ENCODE results near the gene N4BP3. TPM values are rescaled to one million over a fixed set of nuclear protein-coding genes. Genes with fewer than 3 reads are reported as not detected.
A peak's percentile ranks its signal among the peaks of the same experiment; 100 is the strongest.
"Not testable (repeated sequence)": the region's sequence is repeated elsewhere in the genome, so short reads cannot be mapped to it uniquely, and the experiment has no call there.

The N4BP3 gene
- polyA plus RNA-seq, 1 donor, result 31.8 TPM

DNA sequence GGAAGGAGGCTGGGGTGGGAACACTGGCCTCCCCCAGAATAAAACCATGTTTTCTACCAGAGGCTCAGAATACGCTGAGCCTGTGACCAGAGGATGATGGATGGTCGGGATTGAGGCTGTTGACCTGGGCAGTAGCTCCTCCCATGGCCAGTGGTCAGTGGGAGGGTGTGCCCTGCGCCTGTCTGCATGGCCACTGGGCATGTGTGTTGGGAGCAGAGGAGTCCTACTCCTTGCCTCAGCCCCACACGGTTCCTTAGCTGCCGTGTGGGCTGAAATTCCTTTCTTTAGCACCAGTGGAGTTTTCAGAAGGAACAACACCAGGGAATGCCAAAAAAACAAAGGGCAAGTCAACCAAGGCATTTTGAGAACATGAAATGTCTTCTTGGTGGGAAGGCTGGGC is 9.0 kb downstream of the N4BP3 start:
- DNase-seq, result no peak

DNA sequence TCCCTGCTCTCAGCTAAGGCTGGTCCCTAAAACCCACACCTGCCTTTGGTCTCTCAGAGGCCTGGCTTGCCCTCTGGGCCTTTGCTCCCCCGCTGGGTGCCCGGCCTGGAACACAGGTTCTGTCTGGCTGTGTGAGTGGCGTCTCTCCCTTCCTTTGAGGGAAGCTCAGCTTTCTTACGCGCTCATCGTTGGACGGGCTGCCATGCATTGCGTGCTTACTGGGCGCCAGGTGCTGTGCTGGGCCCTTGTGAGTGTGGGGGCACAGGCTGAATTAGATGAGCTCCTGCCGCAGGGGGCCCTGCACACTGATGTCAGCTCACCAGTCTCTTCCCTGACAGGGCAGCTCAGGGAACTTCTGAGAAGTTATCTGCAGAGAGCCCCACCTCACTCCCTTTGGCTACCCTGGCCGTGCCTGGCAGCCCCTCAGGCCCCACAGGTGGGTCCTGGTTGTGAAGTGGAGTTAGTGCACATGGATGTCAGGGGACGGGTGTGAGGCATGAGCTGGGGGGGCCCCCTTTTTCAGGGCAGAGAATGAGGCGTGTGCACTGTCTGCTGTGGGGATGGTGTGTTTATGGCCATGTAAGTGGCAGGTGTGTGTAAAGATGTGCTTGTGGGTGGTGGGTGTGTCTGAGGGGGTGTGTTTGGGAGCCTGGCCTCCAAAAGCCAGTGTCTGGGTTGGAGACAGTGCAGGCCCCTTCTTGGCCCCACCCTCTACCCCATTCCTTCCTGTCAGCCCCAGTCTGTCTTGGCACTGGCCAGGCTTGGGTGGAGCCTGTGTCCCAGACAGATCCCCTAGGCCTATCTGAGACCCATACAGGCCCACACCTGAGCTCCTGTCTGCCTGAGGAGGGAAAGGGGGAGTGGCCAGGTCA is 10.0 kb downstream of the N4BP3 start:
- DNase-seq, result no peak

DNA sequence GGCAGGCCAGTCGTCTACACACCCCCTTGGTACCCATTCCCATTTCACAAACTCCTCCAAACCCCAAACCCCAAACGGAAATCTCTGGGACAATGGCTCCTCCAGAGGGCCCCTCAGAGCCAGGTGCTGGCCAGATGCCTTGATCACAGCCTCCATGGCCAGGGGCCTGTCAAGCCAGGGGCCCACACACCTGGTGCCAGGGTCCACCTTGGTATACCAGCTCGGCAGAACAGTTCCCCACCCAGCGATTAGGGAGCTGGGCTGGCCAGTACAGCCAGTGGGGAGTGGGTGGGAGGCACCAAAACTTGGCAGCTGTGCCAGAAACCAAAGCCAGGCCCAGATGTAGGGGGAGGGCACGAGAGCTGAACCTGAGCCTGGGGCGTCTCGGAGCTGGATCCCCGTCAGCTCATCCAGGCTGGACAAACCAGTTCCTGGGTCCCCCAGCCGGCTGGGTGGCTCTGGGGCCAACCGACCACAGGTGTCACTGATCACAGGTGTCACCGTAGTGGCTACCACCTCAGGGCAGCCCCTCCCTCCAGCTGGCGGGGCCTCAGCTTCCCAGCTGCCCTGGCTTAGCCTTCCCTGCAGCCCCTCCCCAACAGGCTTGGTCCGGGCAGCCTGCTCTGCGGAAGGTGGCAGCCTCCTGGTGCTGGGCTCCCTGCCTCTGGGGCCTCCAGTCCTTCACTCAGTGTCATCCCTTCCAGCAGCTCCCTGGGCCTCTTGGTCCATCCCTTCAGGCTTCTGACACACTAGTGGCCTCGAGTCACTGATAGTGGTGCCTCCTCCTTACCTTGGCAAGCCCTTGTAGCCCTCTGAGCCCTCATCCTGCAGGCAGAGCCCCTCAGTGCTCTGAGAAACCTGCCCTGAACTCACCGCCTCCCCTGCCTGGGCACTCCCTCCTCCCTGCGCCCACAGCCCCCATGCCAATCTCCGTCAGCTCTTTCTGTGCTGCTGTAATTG is 10.9 kb downstream of the N4BP3 start:
- no peak for DNase-seq

DNA sequence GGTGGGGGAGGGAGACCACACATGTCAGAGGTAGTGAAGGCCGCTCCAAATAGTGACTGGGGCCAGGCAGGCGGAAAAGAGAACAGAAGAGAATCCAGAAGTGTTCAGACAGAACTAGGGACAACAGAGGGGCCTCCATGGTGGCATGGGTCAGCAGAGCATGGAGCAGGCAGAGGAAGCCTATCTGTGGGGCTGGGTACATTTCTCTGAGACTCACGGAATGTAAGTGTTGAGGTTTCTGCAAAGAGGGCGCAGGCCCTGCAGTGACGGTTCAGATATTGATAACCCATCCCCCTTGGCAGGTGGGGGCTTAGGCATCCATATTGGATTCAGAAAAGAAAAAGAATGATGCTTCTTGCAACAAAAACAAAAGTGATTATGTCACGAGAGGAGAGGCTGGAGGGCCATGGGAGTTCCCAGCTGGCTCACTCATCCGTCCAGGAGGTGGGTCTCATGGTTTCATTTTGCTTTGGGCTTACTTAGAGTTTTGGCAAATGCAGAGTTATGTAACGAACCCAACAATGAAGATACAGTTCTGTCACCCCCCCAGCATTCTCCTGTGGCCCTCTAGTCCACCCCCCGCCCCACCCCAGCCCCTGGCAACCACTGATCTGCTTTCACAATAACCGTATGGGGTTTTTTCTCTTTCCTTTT is 12.0 kb downstream of the N4BP3 start:
- DNase-seq, result no peak

DNA sequence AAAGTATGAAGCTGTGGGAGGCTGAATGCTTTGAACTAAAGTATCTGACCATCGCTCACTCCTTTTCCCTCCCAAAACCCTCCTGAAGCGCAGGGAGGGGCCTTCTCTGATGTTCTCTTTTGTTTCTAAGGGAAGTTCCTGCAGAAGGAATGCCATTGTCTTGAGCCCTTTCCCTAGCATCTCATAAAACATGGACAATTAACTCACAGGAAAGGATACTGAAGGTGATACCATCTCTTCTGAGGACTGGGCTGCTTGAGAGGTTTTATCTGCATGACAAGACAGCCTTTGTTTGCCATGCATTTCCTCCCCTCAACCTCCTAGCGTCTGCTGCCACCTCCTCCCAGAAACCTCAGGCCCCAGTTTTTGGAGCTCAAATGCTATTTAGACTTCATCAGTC is 13.2 kb downstream of the N4BP3 start:
- DNase-seq, result no peak

DNA sequence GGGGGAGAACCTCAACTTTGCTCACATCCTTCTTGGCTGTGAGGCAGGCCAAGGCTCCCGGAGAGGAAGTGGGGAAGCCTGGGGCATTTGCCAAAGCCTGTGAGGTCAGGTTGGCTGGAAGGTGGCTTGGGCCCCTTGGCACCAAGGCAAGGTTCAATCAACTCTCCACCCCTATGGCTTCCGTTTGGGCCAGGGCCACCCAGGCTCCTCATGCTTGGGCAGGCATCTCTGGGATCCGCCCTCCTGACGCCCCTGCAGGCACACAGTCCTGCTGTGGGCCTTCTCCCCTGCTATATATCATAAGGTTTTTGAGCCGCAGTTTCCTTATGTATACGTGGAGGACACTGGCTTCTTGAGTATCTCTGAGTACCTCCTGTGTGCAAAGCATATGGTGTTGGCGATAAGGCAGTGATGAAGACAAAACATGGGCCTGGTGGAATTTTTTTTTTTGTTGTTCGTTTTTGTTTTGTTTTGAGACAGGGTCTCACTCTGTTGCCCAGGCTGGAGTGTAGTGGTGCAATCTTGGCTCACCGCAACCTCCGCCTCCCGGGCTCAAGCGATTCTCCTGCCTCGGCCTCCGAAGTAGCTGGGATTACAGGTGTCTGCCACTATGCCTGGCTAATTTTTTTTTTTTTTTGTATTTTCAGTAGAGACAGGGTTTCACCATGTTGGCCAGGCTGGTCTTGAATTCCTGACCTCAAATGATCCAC is 14.1 kb downstream of the N4BP3 start:
- not testable (repeated sequence) for DNase-seq

DNA sequence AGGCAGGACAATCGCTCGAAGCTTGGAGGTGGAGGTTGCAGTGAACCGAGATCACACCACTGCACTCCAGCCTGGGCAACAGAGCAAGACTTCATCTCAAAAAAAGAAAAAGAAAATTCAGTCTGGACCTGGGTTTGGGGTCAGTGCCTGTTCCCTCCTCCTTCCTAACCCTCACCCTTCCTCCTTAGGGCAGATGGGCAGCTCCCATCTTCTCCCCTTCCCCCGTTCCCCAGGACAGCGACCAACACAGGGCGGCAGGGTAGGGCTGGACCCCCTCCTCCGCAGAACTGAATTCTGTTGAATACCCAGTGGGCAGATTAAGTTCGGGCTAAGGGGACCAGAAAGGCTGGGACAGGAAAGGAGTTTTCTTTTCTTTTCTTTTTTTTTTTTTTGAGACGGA is 16.0 kb downstream of the N4BP3 start:
- DNase-seq, result no peak

DNA sequence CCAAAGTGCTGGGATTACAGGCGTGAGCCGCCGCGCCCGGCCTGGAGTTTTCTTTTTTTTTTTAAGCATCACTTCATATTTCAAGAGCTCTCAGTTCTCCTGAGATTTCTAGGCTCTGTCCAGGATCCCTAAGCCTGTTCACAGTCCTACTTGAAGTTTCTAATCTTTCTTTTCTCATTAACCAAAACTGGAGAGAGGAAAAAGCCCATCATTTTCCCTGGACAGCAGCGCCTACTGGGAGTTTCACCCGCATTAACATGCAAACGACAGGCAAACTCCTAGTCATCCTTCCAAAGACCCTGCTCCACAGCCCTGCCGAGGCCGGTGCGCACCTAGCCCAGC is 16.9 kb downstream of the N4BP3 start:
- not testable (repeated sequence) for DNase-seq

DNA sequence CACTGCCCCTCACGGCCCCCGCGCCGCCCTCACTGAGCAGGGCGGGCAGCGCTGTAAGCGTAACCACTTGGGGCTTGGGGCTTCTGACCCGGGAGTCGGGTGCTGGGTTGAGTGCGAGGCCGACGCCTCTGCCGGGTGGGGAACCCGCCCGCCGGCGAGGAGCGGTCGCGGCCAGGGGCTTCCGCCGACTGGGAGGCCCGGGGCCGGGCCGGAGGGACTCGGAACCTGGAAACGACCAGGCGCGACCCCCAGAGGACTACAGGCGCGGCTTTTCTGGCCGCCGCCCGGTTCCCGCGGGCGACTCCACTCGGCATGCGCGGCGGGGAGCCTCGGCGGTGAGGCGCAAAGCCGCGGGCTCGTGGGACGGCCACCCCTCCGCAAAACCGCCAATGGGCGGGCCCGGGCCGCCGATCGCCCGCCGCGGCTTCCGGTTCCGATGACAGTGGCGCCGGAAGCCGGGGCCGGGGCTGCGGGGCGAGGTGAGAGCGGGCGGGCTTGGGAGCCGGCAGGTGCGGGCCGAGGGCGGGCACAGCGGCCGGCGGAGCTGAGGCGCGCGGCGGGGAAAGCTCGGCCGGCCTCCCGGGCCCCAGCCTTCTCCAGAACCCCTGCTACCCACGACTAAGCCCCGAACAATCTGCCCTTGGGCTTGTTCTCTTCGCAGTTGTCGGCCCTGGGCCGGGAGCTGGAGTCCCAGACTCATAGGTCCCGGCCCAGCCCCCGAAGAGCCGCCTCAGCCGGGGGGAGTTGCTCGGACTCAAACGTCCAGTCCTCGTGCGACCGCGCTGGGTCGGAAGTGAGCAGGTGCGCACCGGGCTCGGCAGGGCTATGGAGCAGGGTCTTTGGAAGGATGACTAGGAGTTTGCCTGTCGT is 17.5 kb downstream of the N4BP3 start, which contains the start of gene RMND5B:
TSS of gene RMND5B (plus strand) at position 439 of the 870 bp plus-strand sequence. CDS start 7,106 bp downstream, outside the sequence.
- DNase-seq, result peak; percentile 82

DNA sequence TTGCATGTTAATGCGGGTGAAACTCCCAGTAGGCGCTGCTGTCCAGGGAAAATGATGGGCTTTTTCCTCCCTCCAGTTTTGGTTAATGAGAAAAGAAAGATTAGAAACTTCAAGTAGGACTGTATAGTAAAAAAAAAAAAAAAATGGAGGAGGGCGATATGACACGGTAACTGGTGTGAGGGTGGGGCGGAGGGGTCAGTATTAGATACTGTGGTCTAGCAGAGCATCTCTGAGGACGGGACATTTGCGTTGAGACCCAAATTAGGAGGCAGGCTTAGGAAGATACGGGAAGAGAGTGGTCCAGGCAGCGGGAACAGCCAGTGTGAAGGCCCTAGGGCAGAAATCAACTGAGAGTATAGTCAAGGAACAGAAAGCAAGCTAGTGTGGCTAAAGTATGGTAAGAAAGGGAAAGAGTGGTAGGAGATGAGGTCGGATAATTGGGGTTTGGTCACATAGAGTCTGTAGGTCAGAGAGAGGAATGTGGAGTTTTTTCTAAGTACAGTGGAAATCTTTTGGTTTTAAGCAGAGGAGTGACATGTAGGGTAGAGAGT is 18.2 kb downstream of the N4BP3 start:
- no peak for DNase-seq

DNA sequence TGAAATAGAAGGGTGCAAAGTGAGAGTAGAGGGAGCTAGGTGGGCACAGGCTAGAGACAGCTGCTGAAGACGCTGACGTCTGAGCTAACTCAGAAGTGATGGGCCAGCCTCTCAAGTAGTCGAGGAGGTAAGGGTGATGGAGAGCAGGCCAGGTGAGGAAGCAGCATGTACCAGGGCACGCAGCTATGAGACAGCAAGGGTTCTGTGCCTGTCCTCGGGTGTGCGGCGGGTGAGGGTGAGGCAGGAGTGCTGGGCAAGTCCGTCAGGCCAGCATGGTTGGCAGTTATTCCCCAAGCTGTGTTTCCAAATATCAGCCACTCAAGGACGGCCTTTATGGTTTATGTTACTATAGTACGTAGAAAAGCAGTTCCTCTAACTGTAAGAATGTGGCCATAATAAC is 23.7 kb downstream of the N4BP3 start:
- DNase-seq, result no peak

DNA sequence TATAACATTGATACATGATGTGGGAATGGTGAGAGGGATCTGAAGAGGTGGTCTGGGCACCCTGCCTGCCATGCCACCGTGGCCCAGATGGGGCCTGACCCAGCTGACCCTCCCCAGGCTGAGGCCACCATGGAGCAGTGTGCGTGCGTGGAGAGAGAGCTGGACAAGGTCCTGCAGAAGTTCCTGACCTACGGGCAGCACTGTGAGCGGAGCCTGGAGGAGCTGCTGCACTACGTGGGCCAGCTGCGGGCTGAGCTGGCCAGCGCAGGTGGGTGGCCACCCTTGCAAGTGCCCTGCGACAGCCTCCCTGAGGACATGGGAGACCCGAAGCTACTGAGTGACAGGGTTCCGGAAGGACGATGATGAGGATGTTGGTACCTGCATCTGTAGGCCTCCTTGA is 24.7 kb downstream of the N4BP3 start:
- DNase-seq, result no peak

DNA sequence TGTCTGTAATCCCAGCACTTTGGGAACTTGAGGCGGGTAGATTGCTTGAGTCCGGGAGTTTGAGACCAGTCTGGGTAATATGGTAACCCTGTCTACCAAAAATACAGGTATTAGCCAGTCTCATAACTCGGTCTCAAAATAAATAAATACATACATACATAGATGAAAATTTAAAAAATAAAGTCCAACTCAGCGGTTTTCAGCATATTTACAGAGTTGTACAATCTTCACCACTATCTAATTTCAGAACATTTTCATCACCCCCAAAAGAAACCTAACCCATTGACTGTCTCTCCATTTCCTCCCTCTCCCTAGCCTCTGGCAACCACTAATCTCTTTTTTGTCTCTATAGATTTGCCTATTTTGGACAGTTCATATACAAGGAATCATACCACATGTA is 28.2 kb downstream of the N4BP3 start:
- DNase-seq, result no peak

DNA sequence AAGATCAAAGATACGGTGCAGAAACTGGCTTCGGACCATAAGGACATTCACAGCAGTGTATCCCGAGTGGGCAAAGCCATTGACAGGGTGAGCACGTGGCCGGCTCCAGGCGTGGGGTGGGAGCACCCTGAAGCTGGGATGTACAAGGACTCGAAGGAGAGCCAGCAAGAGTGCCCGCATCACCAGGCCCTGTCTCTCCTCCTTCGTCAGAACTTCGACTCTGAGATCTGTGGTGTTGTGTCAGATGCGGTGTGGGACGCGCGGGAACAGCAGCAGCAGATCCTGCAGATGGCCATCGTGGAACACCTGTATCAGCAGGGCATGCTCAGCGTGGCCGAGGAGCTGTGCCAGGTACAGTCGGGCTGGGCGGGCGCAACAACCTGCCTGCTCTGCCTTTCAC is 29.3 kb downstream of the N4BP3 start:
- no peak for DNase-seq

DNA sequence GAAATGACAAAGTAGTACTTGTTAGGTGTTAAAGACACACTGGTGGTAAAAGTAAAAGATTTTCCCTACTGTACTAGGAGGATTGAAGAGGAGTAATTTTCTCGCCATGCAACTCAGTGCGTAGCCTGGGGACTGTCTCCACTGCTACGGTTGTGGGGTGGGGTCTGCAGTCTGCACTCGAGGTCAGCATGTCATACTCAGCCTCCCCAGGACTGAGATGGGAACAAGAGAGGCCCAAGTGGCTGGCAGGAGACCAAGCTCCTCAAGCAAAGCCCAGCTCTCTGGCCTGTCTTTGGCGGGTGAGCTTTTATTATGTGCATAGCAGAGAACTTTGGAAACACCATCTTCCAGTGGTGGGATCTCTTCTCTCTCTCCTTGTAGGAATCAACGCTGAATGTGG is 29.9 kb downstream of the N4BP3 start:
- no peak for DNase-seq

DNA sequence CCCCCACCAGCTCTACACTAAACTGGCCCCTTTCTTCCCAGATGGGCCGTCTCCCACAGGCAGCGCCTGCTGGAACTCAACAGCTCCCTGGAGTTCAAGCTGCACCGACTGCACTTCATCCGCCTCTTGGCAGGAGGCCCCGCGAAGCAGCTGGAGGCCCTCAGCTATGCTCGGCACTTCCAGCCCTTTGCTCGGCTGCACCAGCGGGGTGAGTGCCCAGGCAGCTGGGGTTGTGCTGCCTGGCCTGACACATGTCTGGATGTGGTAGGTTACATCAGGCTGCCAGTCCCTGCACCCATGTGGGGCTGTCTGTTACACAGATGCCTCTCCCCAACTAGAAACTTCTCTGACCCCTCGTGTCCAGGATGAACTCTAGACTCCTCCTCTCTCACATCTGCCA is 30.6 kb downstream of the N4BP3 start:
- peak; percentile 71 for DNase-seq

DNA sequence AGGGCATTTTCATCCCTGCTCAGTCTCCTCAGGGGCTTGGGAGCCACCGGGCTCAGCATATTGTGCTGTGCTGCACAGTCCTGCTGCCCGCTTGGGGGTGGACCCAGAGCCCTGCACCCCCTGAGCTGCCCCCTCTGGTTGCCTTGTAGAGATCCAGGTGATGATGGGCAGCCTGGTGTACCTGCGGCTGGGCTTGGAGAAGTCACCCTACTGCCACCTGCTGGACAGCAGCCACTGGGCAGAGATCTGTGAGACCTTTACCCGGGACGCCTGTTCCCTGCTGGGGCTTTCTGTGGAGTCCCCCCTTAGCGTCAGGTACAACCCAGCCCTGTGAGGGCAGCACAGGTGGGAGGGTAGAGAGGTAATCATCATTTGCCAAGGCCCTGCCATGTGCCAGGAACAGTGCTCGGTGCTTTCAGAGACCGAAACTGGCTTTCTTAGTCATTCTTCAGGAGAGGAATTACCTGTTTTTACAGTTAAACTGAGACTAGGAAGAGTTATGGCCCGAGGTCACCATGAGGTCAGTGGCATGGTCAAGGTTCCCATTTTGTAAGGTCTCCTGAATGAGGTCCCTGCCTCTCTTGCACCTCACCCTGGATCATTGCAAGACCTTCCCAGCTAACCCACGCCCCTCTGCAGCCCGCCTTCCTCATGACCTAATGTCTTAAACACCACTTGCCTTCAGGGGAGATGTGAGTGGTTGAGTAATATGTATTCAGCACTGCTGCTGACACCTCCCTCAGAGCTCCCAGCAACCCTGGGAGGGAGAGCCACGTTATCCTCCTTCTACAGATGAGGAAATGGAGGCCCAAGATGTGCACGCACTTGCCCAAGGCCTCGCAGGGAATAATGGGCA is 32.9 kb downstream of the N4BP3 start:
- DNase-seq, result no peak

DNA sequence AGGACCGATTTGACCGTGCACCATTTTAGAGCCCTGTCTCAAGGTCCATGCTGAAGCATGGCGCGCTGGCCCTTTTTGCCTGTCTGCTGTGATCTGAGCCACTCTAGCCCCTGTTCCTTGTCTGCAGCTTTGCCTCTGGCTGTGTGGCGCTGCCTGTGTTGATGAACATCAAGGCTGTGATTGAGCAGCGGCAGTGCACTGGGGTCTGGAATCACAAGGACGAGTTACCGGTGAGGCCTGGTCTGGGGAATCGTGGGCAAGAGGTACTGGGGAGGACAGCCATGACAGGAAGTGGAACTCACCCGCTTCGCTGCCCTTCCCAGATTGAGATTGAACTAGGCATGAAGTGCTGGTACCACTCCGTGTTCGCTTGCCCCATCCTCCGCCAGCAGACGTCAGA is 34.1 kb downstream of the N4BP3 start:
- DNase-seq, result no peak

DNA sequence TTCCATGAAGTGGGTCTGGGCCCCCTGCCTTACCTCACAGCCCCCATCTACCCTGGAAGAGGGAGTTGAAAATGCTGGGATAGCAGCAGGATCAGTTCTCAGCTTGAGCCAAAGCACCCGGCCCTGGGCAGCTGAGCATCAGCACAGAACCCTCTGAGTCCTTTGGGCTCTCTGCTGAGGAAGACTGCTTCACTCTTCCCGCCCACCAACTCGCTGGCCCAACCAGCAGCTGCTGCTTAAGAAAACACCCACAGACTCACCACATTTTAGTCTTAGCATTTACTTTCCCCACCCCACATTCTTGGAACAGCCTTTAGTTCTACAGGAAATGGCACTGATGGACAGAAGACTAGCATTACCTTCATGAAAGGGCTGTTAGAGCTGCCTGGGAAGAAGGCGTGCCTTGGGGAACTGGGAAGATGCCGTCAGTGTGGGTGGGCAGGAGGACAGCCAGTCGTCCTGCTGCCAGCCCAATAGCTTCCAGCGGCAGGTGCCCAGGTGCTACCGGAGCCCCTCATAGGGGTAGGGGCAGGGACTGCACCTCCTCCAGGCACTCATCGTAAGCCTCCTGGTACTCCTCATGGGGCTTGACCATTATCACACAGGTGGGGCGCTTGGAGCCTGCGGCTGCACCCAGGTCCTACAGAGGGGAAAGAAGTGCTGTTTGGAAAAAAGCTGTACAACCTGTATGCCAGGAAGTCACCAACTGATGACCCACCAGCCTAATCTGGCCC is 36.0 kb downstream of the N4BP3 start:
- DNase-seq, result no peak
